Fibroblast of peridontal ligament (primary cell): ENCODE measurements around the gene PGPEP1.
"Not testable (repeated sequence)": the region's sequence is repeated elsewhere in the genome, so short reads cannot be mapped to it uniquely, and the experiment has no call there.

Experiments
- DNase-seq: peaks from one replicate; pipeline ENCODE4 v3.0.0-alpha.2; 2010; ENCODE audit errors: extremely low read depth

The PGPEP1 gene

GRCh38 chr19:18364277-18364825 is 24.0 kb downstream of the PGPEP1 start:
- DNase-seq = not testable (repeated sequence)

- DNase-seq = peak; percentile 100
These were observed 24.6 kb downstream of the PGPEP1 start for GRCh38 chr19:18364826-18365528.

- no peak for DNase-seq
These were observed 25.6 kb downstream of the PGPEP1 start for GRCh38 chr19:18366021-18366435.

GRCh38 chr19:18368504-18369222 is 28.3 kb downstream of the PGPEP1 start:
- DNase-seq = no peak

- no peak for DNase-seq
These were observed 33.1 kb downstream of the PGPEP1 start for GRCh38 chr19:18373407-18373891.

GRCh38 chr19:18373892-18374629 is 33.7 kb downstream of the PGPEP1 start:
- DNase-seq = peak; percentile 90

GRCh38 chr19:18377026-18377425 is 36.6 kb downstream of the PGPEP1 start:
- DNase-seq = no peak

- DNase-seq = peak; percentile 85
These were observed 39.7 kb downstream of the PGPEP1 start for GRCh38 chr19:18379803-18380747.

- no peak for DNase-seq
These were observed 40.4 kb downstream of the PGPEP1 start for GRCh38 chr19:18380843-18381242.

- not testable (repeated sequence) for DNase-seq
These were observed 43.2 kb downstream of the PGPEP1 start for GRCh38 chr19:18383622-18384021.

GRCh38 chr19:18384775-18385174 is 44.4 kb downstream of the PGPEP1 start:
- no peak for DNase-seq

GRCh38 chr19:18385359-18385674 is 44.9 kb downstream of the PGPEP1 start:
- DNase-seq = no peak

- peak; percentile 87 for DNase-seq
These were observed 45.5 kb downstream of the PGPEP1 start, which contains the start of gene GDF15 for GRCh38 chr19:18385675-18386542. Gene GDF15 (plus strand): TSS chr19:18386158. CDS start chr19:18386190, 32 bp downstream.

GRCh38 chr19:18386543-18387271 is 46.3 kb downstream of the PGPEP1 start:
- peak; percentile 76 for DNase-seq

GRCh38 chr19:18388100-18388959 is 47.9 kb downstream of the PGPEP1 start:
- no peak for DNase-seq

- no peak for DNase-seq
These were observed 48.7 kb downstream of the PGPEP1 start for GRCh38 chr19:18388960-18389725.

GRCh38 chr19:18389726-18390064 is 49.3 kb downstream of the PGPEP1 start:
- DNase-seq = no peak
